Brain microvascular endothelial cell (primary cell): ENCODE data around the gene TMC4.
"Not testable (repeated sequence)": the region's sequence is repeated elsewhere in the genome, so short reads cannot be mapped to it uniquely, and the experiment has no call there.

Experiments
- DNase-seq: peaks from one replicate; pipeline ENCODE4 v3.0.0-alpha.2; 2020
- H3K27ac ChIP-seq: fragments of 250-450 bp; sonication (Bioruptor Pico); 2 replicates; pipeline ENCODE4 v1.5.1; 2020; ENCODE audit warnings: mild to moderate bottlenecking, moderate library complexity
- H3K27me3 ChIP-seq: fragments of 250-450 bp; sonication (Bioruptor Pico); replicated peaks from 2 replicates; pipeline ENCODE4 v1.5.1; 2020; ENCODE audit warnings: mild to moderate bottlenecking
- H3K36me3 ChIP-seq: fragments of 250-450 bp; sonication (Bioruptor Pico); replicated peaks from 2 replicates; pipeline ENCODE4 v1.5.1; 2020; ENCODE audit warnings: mild to moderate bottlenecking
- H3K4me3 ChIP-seq: 2 replicates; pipeline ENCODE4 v1.5.1; 2011; ENCODE audit warnings: low read depth, mild to moderate bottlenecking, control low read depth, low read length, moderate library complexity
- CTCF ChIP-seq: IDR thresholded peaks from 2 replicates; pipeline ENCODE4 v1.5.1; 2011; ENCODE audit warnings: low read depth, mild to moderate bottlenecking, moderate library complexity, low read length, control low read depth, inconsistent platforms; ENCODE audit errors: missing control alignments
- in situ Hi-C: cut with HindIII; loops from 2 replicates; pipeline ENCODE4 v1.10.0; 2017; ENCODE audit warnings: low sequenced_read_pairs, low pct_ligation_motif_present

Gene TMC4

GRCh38 chr19:54172471-54173358 is at the start of gene TMC4:
Gene TMC4, minus strand, starts transcription at chr19:54173160. Its CDS starts 43 bp downstream, at chr19:54173117.
- H3K4me3 ChIP-seq, result no peak within 1 kb of the TSS
- DNase-seq, result no peak

GRCh38 chr19:54221947-54222346 is 49.0 kb upstream of the TMC4 start:
- H3K36me3 ChIP-seq, DNase-seq, H3K4me3 ChIP-seq, H3K27ac ChIP-seq, H3K27me3 ChIP-seq, in situ Hi-C loops: not testable (repeated sequence)

More at GRCh38 chr19:54172471-54173358, at the start of gene TMC4:
- in situ Hi-C loops, result no loop called here
- Histone ChIP-seq H3K27ac (no peak within 1 kb of the TSS), H3K27me3 (no peaks in the 10 kb centered on the region), H3K36me3 (peaks cover 9% of the 10 kb centered on the region)
- TF ChIP-seq CTCF, result no peak

GRCh38 chr19:54219702-54220101 is 46.7 kb upstream of the TMC4 start:
- H3K27ac ChIP-seq, H3K4me3 ChIP-seq, DNase-seq, H3K27me3 ChIP-seq, in situ Hi-C loops, H3K36me3 ChIP-seq: not testable (repeated sequence)

- Histone ChIP-seq H3K36me3 (no peaks in the 10 kb centered on the region), H3K4me3 (no peak overlapping the region), H3K27ac (no peak overlapping the region), H3K27me3 (no peaks in the 10 kb centered on the region)
- no peak for DNase-seq
- TF ChIP-seq CTCF, result no peak
- in situ Hi-C loops, result no loop called here
Measured at GRCh38 chr19:54218960-54219661, 46.2 kb upstream of the TMC4 start.

- TF ChIP-seq CTCF, result no peak
- Histone ChIP-seq H3K4me3 (no peak overlapping the region), H3K36me3 (no peaks in the 10 kb centered on the region), H3K27me3 (no peaks in the 10 kb centered on the region), H3K27ac (no peak overlapping the region)
- no peak for DNase-seq
- in situ Hi-C loops, result no loop called here
Measured at GRCh38 chr19:54218259-54218658, 45.3 kb upstream of the TMC4 start.

- H3K27ac ChIP-seq, in situ Hi-C loops, DNase-seq, H3K36me3 ChIP-seq, H3K27me3 ChIP-seq, H3K4me3 ChIP-seq: not testable (repeated sequence)
Measured at GRCh38 chr19:54217517-54218247, 44.7 kb upstream of the TMC4 start.

- in situ Hi-C loops, result no loop called here
Measured at GRCh38 chr19:54216869-54217268, 43.9 kb upstream of the TMC4 start.

GRCh38 chr19:54214734-54215133 is 41.8 kb upstream of the TMC4 start:
- H3K27me3 ChIP-seq, DNase-seq, H3K4me3 ChIP-seq, H3K27ac ChIP-seq, H3K36me3 ChIP-seq, in situ Hi-C loops: not testable (repeated sequence)

More at GRCh38 chr19:54216869-54217268, 43.9 kb upstream of the TMC4 start:
- H3K27ac ChIP-seq, result no peak overlapping the region
- no peaks in the 10 kb centered on the region for H3K36me3 ChIP-seq
- H3K27me3 ChIP-seq, result no peaks in the 10 kb centered on the region
- TF ChIP-seq CTCF, result no peak
- H3K4me3 ChIP-seq, result no peak overlapping the region
- no peak for DNase-seq

GRCh38 chr19:54214217-54214616 is 41.3 kb upstream of the TMC4 start:
- in situ Hi-C loops, H3K36me3 ChIP-seq, H3K27ac ChIP-seq, H3K4me3 ChIP-seq, DNase-seq, H3K27me3 ChIP-seq: not testable (repeated sequence)
